HFF-Myc (cell line): Measurements from ENCODE around the gene CYP1A1.
A peak's percentile ranks its signal among the peaks of the same experiment; 100 is the strongest.

ENCODE experiments used
- DNase-seq: peaks from one replicate; pipeline ENCODE4 v3.0.0-alpha.2; 2011; ENCODE audit warnings: low read depth; ENCODE audit errors: extremely low read depth
- H3K4me3 ChIP-seq: replicated peaks from 2 replicates; pipeline ENCODE4 v1.5.1; 2011; ENCODE audit warnings: low read depth, mild to moderate bottlenecking, control low read depth, low read length
- TF ChIP-seq, protein P1 (sequence below): IDR thresholded peaks from 2 replicates; pipeline ENCODE4 v1.5.1; 2012; ENCODE audit warnings: mild to moderate bottlenecking, low read depth, low read length, control low read depth; ENCODE audit errors: missing control alignments

The CYP1A1 gene, protein sequence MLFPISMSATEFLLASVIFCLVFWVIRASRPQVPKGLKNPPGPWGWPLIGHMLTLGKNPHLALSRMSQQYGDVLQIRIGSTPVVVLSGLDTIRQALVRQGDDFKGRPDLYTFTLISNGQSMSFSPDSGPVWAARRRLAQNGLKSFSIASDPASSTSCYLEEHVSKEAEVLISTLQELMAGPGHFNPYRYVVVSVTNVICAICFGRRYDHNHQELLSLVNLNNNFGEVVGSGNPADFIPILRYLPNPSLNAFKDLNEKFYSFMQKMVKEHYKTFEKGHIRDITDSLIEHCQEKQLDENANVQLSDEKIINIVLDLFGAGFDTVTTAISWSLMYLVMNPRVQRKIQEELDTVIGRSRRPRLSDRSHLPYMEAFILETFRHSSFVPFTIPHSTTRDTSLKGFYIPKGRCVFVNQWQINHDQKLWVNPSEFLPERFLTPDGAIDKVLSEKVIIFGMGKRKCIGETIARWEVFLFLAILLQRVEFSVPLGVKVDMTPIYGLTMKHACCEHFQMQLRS

DNA sequence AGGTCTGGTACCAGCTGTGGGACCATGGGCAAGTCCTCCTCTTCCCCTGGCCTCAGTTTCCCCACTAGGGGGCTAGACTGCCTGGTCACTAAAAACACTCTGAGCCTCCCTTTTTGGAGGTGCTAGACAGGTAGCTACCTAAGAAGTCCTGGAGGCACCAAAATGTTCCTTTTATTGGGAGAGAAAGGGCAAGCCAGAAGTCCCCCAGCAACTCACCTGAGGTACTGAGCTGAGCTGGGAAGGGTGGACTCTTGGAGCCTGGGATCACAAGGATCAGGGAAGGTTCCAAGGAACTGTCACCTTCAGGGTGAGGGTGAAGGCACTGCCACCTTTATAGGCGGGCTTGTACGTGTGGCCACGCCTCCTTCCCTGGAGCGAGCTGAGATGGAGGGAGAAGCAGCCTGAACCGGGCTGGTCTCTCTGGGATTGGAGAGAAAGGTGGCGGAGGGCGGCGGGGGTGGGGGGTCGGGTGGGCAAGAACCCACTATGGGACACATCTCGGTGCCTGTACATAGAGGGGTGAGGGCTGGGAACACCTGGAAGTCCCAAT is at the start of gene CYP1A1:
CYP1A1 (minus strand) TSS at position 304 of the 550 bp plus-strand sequence. CDS start 2,431 bp downstream, outside the sequence.
- DNase-seq, result no peak
- H3K4me3 ChIP-seq, result peak within 1 kb of the TSS; percentile 31
- TF ChIP-seq, protein P1, sequence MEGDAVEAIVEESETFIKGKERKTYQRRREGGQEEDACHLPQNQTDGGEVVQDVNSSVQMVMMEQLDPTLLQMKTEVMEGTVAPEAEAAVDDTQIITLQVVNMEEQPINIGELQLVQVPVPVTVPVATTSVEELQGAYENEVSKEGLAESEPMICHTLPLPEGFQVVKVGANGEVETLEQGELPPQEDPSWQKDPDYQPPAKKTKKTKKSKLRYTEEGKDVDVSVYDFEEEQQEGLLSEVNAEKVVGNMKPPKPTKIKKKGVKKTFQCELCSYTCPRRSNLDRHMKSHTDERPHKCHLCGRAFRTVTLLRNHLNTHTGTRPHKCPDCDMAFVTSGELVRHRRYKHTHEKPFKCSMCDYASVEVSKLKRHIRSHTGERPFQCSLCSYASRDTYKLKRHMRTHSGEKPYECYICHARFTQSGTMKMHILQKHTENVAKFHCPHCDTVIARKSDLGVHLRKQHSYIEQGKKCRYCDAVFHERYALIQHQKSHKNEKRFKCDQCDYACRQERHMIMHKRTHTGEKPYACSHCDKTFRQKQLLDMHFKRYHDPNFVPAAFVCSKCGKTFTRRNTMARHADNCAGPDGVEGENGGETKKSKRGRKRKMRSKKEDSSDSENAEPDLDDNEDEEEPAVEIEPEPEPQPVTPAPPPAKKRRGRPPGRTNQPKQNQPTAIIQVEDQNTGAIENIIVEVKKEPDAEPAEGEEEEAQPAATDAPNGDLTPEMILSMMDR, result no peak

DNA sequence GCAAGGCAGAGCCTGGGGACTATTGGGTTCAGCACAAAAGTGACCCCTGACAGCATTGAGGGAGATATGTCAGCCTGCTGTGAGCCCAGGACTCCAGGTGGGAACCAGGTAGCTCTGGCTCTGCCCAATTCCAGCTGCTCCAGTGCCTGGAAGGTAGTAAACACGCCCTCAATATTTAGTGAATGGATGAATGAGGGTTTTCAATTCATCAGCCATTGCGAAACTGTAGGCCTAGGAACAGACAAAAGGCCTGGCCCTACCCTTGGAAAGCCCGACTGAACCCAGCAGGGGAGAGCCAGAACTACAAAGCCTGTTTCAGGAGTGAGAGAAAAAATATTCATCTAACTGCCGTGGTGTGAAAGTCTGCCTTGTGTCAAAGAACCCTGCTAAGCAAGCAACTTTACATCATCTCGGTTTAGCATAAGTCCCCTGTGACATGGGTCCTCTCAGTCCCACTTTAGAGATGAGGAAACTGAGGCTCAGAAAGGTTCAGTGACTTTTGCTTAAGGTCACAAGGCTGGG is 48.5 kb upstream of the CYP1A1 start:
- TF ChIP-seq, protein P1, result no peak
- no peak overlapping the region for H3K4me3 ChIP-seq
- no peak for DNase-seq

DNA sequence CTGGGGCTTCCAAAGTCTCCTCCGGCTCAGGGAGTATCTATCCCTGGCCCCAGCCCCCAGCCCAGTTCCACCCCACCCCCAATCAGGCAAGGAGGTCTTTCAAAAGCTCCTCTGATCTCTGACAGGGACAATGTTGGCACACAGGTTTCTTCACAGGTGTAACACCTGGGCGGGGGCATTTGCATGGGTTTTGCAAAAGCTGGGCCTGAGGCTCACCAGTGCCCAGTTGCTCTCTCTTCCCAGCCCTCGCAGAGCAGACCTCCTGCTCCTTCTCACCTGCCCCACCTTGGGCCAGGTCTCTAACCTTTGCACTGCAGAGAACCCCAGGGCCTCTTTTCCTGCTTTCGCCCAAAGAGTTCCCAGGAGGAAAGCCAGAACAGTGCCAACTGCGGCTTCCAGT is 48.0 kb upstream of the CYP1A1 start:
- TF ChIP-seq, protein P1, result no peak

DNA sequence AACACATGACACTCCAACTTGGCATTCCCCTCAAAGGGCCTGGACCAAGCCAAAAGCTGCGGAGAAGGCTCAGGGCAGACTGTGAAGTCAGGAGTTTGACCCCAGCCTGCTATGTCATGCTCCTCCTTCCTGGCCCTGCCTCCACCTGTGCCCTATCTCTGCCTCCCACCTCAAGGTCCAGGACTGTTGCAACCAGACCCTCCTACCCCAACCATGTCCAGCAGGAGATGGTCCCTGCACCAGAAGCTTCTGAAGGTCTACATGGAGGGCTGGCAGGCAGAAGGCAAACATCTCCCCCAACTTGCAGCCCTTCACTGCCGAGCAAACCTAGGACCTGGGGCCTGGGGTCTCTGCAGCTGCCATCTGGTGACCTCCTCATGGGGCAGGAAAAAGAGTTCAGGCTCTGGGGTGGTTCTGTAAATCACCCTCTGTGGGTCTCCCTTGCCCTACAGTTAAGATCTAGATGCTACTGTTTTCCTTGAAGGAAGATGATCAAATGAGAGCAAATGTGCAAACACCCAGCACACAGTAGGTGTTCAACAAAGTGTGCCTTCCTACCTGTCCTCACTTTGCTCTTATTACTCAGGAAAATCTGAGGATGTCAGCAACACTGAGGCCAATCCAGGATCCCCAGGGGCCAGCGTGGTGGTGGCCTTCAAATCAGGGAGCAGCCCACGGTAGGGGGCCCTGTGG is 45.0 kb upstream of the CYP1A1 start:
- TF ChIP-seq, protein P1, result no peak
- DNase-seq, result no peak
- no peak overlapping the region for H3K4me3 ChIP-seq

More for the DNA sequence above, 48.0 kb upstream of the CYP1A1 start:
- DNase-seq, result no peak
- no peak overlapping the region for H3K4me3 ChIP-seq

DNA sequence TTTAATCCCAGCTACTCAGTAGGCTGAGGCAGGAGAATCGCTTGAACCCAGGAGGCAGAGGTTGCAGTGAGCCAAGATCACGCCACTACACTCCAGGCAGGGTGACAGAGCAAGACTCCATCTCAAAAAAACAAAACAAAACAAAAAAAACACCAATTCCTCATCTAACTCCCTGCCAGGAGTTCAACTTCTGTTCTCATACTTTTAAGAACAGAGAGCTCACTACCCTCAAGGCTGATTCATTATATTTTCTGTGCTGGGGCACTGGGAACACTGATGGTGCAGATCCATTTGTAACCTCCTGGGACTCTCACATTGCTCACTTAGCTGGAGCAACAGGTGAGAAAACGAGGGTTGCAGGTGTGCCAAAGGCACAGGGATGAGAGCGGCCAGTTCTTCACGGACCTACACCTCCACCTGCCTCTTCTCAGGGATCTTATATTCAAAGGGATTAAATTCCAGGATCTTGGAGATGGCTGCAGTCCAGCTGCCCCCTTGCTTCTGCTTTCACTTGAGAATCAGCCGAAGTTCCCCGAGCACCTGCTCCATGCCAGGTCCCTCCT is 44.2 kb upstream of the CYP1A1 start:
- H3K4me3 ChIP-seq, result no peak overlapping the region
- TF ChIP-seq, protein P1, result no peak
- DNase-seq, result no peak

DNA sequence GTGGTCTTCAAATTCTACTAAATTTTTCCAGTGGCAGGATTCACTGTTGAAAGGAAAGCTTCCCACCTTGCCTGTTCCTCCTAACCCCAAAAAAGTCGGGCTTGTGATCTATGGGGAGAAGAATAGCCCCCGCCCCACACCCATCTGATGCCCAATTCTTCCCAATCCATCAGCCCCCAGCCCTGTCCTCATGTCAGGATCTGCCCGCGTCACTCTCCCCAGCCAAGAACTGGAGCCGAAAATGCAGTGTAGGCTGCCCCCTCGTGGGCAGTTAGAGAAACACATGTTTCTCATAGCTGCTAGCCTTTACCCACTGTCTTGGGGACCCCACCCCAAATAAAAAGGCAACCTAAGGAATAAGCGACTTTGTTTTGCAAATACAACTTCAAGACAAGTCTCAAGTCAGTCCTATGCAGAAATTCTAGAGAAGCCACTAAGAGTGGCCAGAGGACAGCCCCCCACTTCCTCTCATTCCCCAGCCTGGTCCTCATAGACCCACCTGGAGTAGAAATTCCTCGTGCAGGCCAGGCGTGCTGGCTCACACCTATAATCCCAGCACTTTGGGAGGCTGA is 43.5 kb upstream of the CYP1A1 start:
- H3K4me3 ChIP-seq, result no peak overlapping the region
- TF ChIP-seq, protein P1, result peak; percentile 82
- no peak for DNase-seq
